GM21825 (cell line): ENCODE data around the gene NTM.

Source experiments
- ATAC-seq: cut with Tn5 transposase; IDR thresholded peaks from one replicate; pipeline ENCODE4 v1.9.1; 2021; ENCODE audit warnings: mild to moderate bottlenecking, moderate library complexity; ENCODE audit not compliant: unreplicated experiment

The NTM gene

GRCh38 chr11:131928992-131929391 lies 558.6 kb downstream of the NTM start:
- no peak for ATAC-seq

GRCh38 chr11:131932584-131933325 lies 562.3 kb downstream of the NTM start:
- no peak for ATAC-seq

- no peak for ATAC-seq
These were observed 563.6 kb downstream of the NTM start for GRCh38 chr11:131934006-131934405.

GRCh38 chr11:131938351-131938751 lies 567.9 kb downstream of the NTM start:
- no peak for ATAC-seq

GRCh38 chr11:131940126-131940525 lies 569.7 kb downstream of the NTM start:
- ATAC-seq: no peak

- no peak for ATAC-seq
These were observed 572.5 kb downstream of the NTM start for GRCh38 chr11:131942878-131943277.

GRCh38 chr11:131943295-131943694 lies 572.9 kb downstream of the NTM start:
- no peak for ATAC-seq

- ATAC-seq: no peak
These were observed 574.3 kb downstream of the NTM start for GRCh38 chr11:131944736-131945135.

- ATAC-seq: no peak
These were observed 575.3 kb downstream of the NTM start for GRCh38 chr11:131945706-131946105.

GRCh38 chr11:131947511-131947910 lies 577.1 kb downstream of the NTM start:
- no peak for ATAC-seq

- no peak for ATAC-seq
These were observed 580.7 kb downstream of the NTM start for GRCh38 chr11:131951121-131951520.

GRCh38 chr11:131954146-131954545 lies 583.7 kb downstream of the NTM start:
- ATAC-seq: no peak

GRCh38 chr11:131955904-131956303 lies 585.5 kb downstream of the NTM start:
- no peak for ATAC-seq

GRCh38 chr11:131957201-131957600 lies 586.8 kb downstream of the NTM start:
- no peak for ATAC-seq

- no peak for ATAC-seq
These were observed 587.5 kb downstream of the NTM start for GRCh38 chr11:131957875-131958274.

GRCh38 chr11:131962818-131963217 lies 592.4 kb downstream of the NTM start:
- no peak for ATAC-seq

- ATAC-seq: no peak
These were observed 594.5 kb downstream of the NTM start for GRCh38 chr11:131964698-131965483.

GRCh38 chr11:131965504-131965903 lies 595.1 kb downstream of the NTM start:
- ATAC-seq: no peak

- no peak for ATAC-seq
These were observed 596.3 kb downstream of the NTM start for GRCh38 chr11:131966667-131967066.

- ATAC-seq: no peak
These were observed 598.8 kb downstream of the NTM start for GRCh38 chr11:131969261-131969660.

GRCh38 chr11:131973061-131973460 lies 602.6 kb downstream of the NTM start:
- no peak for ATAC-seq

GRCh38 chr11:131975619-131976018 lies 605.2 kb downstream of the NTM start:
- ATAC-seq: no peak
